Ovary (tissue), 9 donors: Measurements from ENCODE around the gene SLC43A2. TPM values are rescaled to one million over a fixed set of nuclear protein-coding genes. Genes with fewer than 3 reads are reported as not detected.

Experiments
- DNase-seq, 5 donors: peaks; one replicate each; pipeline ENCODE4 v3.0.0-alpha.2; 2019 to 2020
- H3K27ac ChIP-seq, 2 donors: fragments of 200-600 bp; one replicate each; pipeline versions ENCODE4 v1.5.1 to v1.8.0; 2019 to 2022
- H3K27me3 ChIP-seq: fragments of 200-600 bp; one replicate; pipeline ENCODE4 v1.8.0; 2022
- H3K36me3 ChIP-seq: fragments of 200-600 bp; sonication (generic); one replicate; pipeline ENCODE4 v1.5.1; 2019
- H3K4me1 ChIP-seq: one replicate; pipeline ENCODE4 v1.8.1; 2013; ENCODE audit warnings: mild to moderate bottlenecking, moderate library complexity; ENCODE audit not compliant: insufficient read depth
- H3K4me3 ChIP-seq: fragments of 200-600 bp; sonication (generic); one replicate; pipeline ENCODE4 v1.5.1; 2017
- H3K9me3 ChIP-seq, 2 donors: fragments of 200-600 bp in 1 of 2; sonication (generic) in 1 of 2; one replicate each; pipeline versions ENCODE4 v1.5.1 to v1.8.1; 2013 to 2019; ENCODE audit warnings: mild to moderate bottlenecking in 1 of 2, moderate library complexity in 1 of 2
- CTCF ChIP-seq, 3 donors: fragments of 450-650 bp in 2 of 3; fragments of 200-600 bp in 1 of 3; IDR thresholded peaks; one replicate each; pipeline versions ENCODE4 v1.5.1 to v1.8.0; 2016 to 2022; ENCODE audit warnings: antibody characterized with exemption in 3 of 3, mild to moderate bottlenecking in 1 of 3
- EP300 ChIP-seq: sonication (generic); formaldehyde crosslinking; IDR thresholded peaks from one replicate; pipeline ENCODE4 v1.6.1; 2017; ENCODE audit warnings: antibody characterized with exemption
- POLR2A ChIP-seq: fragments of 450-650 bp; IDR thresholded peaks from one replicate; pipeline ENCODE4 v1.6.1; 2017; ENCODE audit warnings: antibody characterized with exemption, mild to moderate bottlenecking, moderate library complexity
- WGBS, 3 donors: extraction: QIAGEN DNeasy Blood & Tissue Kit in 1 of 3; methylation state at CpG; one replicate each; pipeline versions ENCODE4 v1.1.5 to v1.1.7; 2013 to 2017; 5-methylcytosine and 5-hydroxymethylcytosine counted together
- intact Hi-C, 4 donors: fragments of 100-400 bp; cut with DNase I; formaldehyde crosslinking; loops; one replicate each; pipeline versions ENCODE4 v1.11.0 to v1.15.1; 2022 to 2023
- polyA plus RNA-seq, 2 donors: library from polyadenylated mRNA; stranded (reverse); fragments of 200-250 nt in 1 of 2; fragments of 350-450 nt in 1 of 2; fragmentation: Illumina TruSeq in 1 of 2; extraction: RNeasy Lipid Tissue Mini Kit (QIAGEN cat#74804) in 1 of 2; gene quantifications; one replicate each; pipeline ENCODE4 v1.2.3, GENCODE V29; 2013 to 2014
- total RNA-seq, 7 donors: library from RNA; depleted of rRNA in 2 of 7; stranded (reverse); fragments of >200 nt in 2 of 7; fragmentation: NEBNext Ultra II Directional in 3 of 7; extraction: Animal tissue kit (Norgen Biotek cat#: 25700) in 3 of 7; gene quantifications; one replicate each; pipeline versions ENCODE4 v1.1.0 to v1.2.4, GENCODE V29; 2016 to 2023
- donor health status: DM: no; HTN: no; CAD: no; lungs with moderate emphysema.
- donor health status: DM: no; HTN: no; CAD: no.
- donor health status: Bipolar disorder and iron deficiency.
- donor health status: DM: yes; HTN: yes; CAD: no.
- donor health status: DM: no; HTN: no; CAD: no.
- donor health status: DM: yes; HTN: yes; CAD: no.

Gene SLC43A2
- total and polyA plus RNA-seq, 9 donors, result 3.5 to 24.6 (median 7.1) TPM

GRCh38 chr17:1558401-1558800 is 70.2 kb downstream of the SLC43A2 start:
- H3K4me1 ChIP-seq, result peaks cover 9% of the 10 kb centered on the region
- no peaks in the 10 kb centered on the region for H3K27me3 ChIP-seq
- intact Hi-C loops, result no loop called here
- H3K27ac ChIP-seq, result no peak overlapping the region
- no peak for TF ChIP-seq CTCF (IDR thresholded peaks at IDR 0.05)
- no peak for TF ChIP-seq EP300
- WGBS, 3 donors, result 56 to 75% (median 58%) methylated on average over 2 to 3 of the region's 3 CpGs
- no peak overlapping the region for H3K4me3 ChIP-seq
- no peaks in the 10 kb centered on the region for H3K36me3 ChIP-seq
- no peaks in the 10 kb centered on the region for H3K9me3 ChIP-seq
- DNase-seq, result no peak

GRCh38 chr17:1557355-1558095 is 71.1 kb downstream of the SLC43A2 start:
- Histone ChIP-seq H3K36me3 (no peaks in the 10 kb centered on the region), H3K9me3 (no peaks in the 10 kb centered on the region), H3K4me3 (no peak overlapping the region), H3K27me3 (no peaks in the 10 kb centered on the region), H3K27ac (no peak overlapping the region), H3K4me1 (peaks cover 9% of the 10 kb centered on the region)
- TF ChIP-seq EP300, result no peak
- TF ChIP-seq POLR2A, result no peak
- no peak for TF ChIP-seq CTCF (IDR thresholded peaks at IDR 0.05)
- 85 to 88% (median 86%) methylated on average over 22 of the region's 22 CpGs for WGBS, 3 donors
- no peak for DNase-seq
- intact Hi-C loops, result no loop called here

GRCh38 chr17:1555651-1556471 is 72.8 kb downstream of the SLC43A2 start:
- Histone ChIP-seq H3K9me3 (no peaks in the 10 kb centered on the region), H3K36me3 (no peaks in the 10 kb centered on the region)

More at GRCh38 chr17:1555651-1556471, 72.8 kb downstream of the SLC43A2 start:
- DNase-seq, result no peak
- Histone ChIP-seq H3K27ac (no peak overlapping the region), H3K27me3 (no peaks in the 10 kb centered on the region), H3K4me3 (no peak overlapping the region), H3K4me1 (peaks cover 2% of the 10 kb centered on the region)
- TF ChIP-seq POLR2A (no peak), EP300 (no peak), CTCF (IDR thresholded peaks at IDR 0.05) (no peak)
- intact Hi-C loops, result no loop called here
- 87 to 88% (median 88%) methylated on average over 15 of the region's 15 CpGs for WGBS, 3 donors
